Adipocyte (in vitro differentiated cells): Measurements from ENCODE around the gene ERBB4.

Experiments
- DNase-seq: peaks from one replicate; pipeline ENCODE4 v3.0.0-alpha.2; 2015; ENCODE audit warnings: low read depth
- H3K27me3 ChIP-seq: replicated peaks from 2 replicates; pipeline ENCODE4 v1.7.0; 2013; ENCODE audit warnings: mild to moderate bottlenecking, low read length, moderate library complexity; ENCODE audit not compliant: control insufficient read depth, insufficient read depth
- H3K36me3 ChIP-seq: 2 replicates; pipeline ENCODE4 v1.7.0; 2013; ENCODE audit warnings: low read length, mild to moderate bottlenecking, moderate library complexity; ENCODE audit not compliant: control insufficient read depth, insufficient read depth, severe bottlenecking
- H3K4me1 ChIP-seq: 2 replicates; pipeline ENCODE4 v1.7.0; 2013; ENCODE audit warnings: mild to moderate bottlenecking, low read length, moderate library complexity; ENCODE audit not compliant: control insufficient read depth, insufficient read depth
- H3K4me3 ChIP-seq: 2 replicates; pipeline ENCODE4 v1.7.0; 2013; ENCODE audit warnings: mild to moderate bottlenecking, low read length, moderate library complexity
- H3K9ac ChIP-seq: 2 replicates; pipeline ENCODE4 v1.7.0; 2013; ENCODE audit warnings: mild to moderate bottlenecking, low read length, moderate library complexity
- H3K9me3 ChIP-seq: 2 replicates; pipeline ENCODE4 v1.7.0; 2013; ENCODE audit warnings: mild to moderate bottlenecking, low read length, moderate library complexity; ENCODE audit not compliant: control insufficient read depth

The ERBB4 gene

GRCh38 chr2:212327171-212327809 lies 211.3 kb downstream of the ERBB4 start:
- H3K36me3 ChIP-seq: no peaks in the 10 kb centered on the region
- H3K4me1 ChIP-seq: no peaks in the 10 kb centered on the region
- H3K9me3 ChIP-seq: no peaks in the 10 kb centered on the region
- no peak for DNase-seq
- H3K9ac ChIP-seq: no peak overlapping the region
- H3K27me3 ChIP-seq: no peaks in the 10 kb centered on the region
- no peak overlapping the region for H3K4me3 ChIP-seq

DNA sequence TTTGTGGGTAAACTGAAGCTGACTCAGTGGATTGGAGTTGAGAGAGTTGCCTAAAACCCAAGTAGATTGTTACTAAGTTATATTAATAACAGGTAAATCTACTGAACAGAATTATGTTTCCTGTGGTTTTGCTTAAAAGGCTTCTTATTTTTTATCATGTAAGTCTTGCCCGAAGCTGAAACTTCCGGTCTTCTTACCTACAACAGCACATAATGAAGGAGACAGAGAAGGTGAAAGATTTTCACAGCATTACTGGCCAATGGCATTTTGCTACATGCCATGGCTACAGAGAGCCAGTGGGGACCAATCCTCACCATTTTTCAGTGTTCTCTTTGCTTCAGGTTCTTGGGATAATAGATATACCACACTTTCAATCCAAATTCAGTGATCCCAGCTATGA lies 220.0 kb downstream of the ERBB4 start:
- no peak overlapping the region for H3K4me3 ChIP-seq
- H3K36me3 ChIP-seq: no peaks in the 10 kb centered on the region
- no peaks in the 10 kb centered on the region for H3K27me3 ChIP-seq
- H3K9ac ChIP-seq: no peak overlapping the region
- no peaks in the 10 kb centered on the region for H3K4me1 ChIP-seq
- no peak for DNase-seq
- H3K9me3 ChIP-seq: no peaks in the 10 kb centered on the region

GRCh38 chr2:212314680-212315079 lies 223.9 kb downstream of the ERBB4 start:
- H3K9me3 ChIP-seq: no peaks in the 10 kb centered on the region
- H3K36me3 ChIP-seq: no peaks in the 10 kb centered on the region
- H3K4me1 ChIP-seq: no peaks in the 10 kb centered on the region
- H3K27me3 ChIP-seq: no peaks in the 10 kb centered on the region
- no peak overlapping the region for H3K9ac ChIP-seq
- H3K4me3 ChIP-seq: no peak overlapping the region
- DNase-seq: no peak

DNA sequence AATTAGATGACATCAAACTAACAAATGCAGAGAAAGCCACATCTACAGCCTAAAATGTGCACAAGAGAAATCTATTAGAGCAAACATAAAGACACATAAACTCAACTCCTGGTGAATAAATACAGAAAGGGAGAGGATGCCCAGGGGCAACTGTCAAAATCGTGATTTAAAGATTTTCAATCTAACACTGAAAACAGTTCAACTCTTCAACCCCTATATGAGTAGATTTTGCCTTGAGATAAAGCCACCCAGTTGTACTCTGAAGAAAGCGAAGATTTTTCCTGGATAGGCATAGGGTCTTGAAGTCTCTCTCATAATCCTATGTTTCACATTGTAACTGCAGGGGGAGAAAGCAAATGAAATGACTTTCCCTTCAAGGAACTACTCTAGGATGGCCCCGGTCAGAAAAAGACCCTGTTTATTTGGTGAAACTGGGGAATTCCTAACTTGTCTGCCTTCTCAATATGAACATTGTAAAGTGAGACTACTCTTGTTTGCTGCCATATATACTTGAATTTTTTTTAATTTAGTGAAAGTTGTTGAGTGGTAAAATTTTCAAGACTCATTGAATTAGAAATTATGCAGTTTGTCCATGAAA lies 226.7 kb downstream of the ERBB4 start:
- Histone ChIP-seq H3K9me3 (no peaks in the 10 kb centered on the region), H3K4me1 (peaks cover 3% of the 10 kb centered on the region), H3K27me3 (no peaks in the 10 kb centered on the region), H3K9ac (no peak overlapping the region), H3K36me3 (no peaks in the 10 kb centered on the region), H3K4me3 (no peak overlapping the region)
- no peak for DNase-seq

GRCh38 chr2:212299943-212300342 lies 238.7 kb downstream of the ERBB4 start:
- DNase-seq: no peak
- Histone ChIP-seq H3K36me3 (no peaks in the 10 kb centered on the region), H3K27me3 (no peaks in the 10 kb centered on the region), H3K4me1 (no peaks in the 10 kb centered on the region), H3K9me3 (no peaks in the 10 kb centered on the region), H3K9ac (no peak overlapping the region), H3K4me3 (no peak overlapping the region)

- Histone ChIP-seq H3K9me3 (no peaks in the 10 kb centered on the region), H3K36me3 (no peaks in the 10 kb centered on the region), H3K9ac (no peak overlapping the region), H3K27me3 (no peaks in the 10 kb centered on the region), H3K4me3 (no peak overlapping the region), H3K4me1 (no peaks in the 10 kb centered on the region)
- DNase-seq: no peak
These were observed 239.3 kb downstream of the ERBB4 start for GRCh38 chr2:212299333-212299732.

- Histone ChIP-seq H3K9me3 (no peaks in the 10 kb centered on the region), H3K4me1 (no peaks in the 10 kb centered on the region), H3K36me3 (no peaks in the 10 kb centered on the region), H3K9ac (no peak overlapping the region), H3K4me3 (no peak overlapping the region), H3K27me3 (no peaks in the 10 kb centered on the region)
- no peak for DNase-seq
These were observed 243.0 kb downstream of the ERBB4 start for GRCh38 chr2:212295571-212295970.

- no peak for DNase-seq
- Histone ChIP-seq H3K4me3 (no peak overlapping the region), H3K36me3 (no peaks in the 10 kb centered on the region), H3K27me3 (no peaks in the 10 kb centered on the region), H3K9ac (no peak overlapping the region), H3K9me3 (no peaks in the 10 kb centered on the region), H3K4me1 (no peaks in the 10 kb centered on the region)
These were observed 243.8 kb downstream of the ERBB4 start for GRCh38 chr2:212294816-212295215.

DNA sequence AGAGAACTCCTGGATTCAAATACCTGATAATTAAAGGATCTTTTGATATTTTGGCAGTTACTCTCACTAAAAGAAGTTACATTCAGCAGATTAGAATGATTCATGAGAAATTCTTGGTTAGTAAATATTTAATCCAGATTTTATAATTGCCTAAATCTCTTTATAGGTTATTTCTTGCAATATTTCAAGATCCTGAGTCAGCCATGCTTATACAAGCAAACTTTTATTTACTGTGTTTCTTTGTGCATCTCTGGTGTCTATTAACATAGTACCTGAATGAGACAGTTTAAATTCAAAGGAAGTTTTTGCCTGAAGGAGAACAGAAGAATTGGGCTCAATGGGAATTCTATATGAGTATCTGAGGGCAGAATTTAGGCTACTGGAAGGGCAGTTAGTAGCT lies 249.3 kb downstream of the ERBB4 start:
- no peaks in the 10 kb centered on the region for H3K36me3 ChIP-seq
- no peaks in the 10 kb centered on the region for H3K27me3 ChIP-seq
- H3K9ac ChIP-seq: no peak overlapping the region
- DNase-seq: no peak
- H3K4me1 ChIP-seq: no peaks in the 10 kb centered on the region
- no peaks in the 10 kb centered on the region for H3K9me3 ChIP-seq
- no peak overlapping the region for H3K4me3 ChIP-seq

DNA sequence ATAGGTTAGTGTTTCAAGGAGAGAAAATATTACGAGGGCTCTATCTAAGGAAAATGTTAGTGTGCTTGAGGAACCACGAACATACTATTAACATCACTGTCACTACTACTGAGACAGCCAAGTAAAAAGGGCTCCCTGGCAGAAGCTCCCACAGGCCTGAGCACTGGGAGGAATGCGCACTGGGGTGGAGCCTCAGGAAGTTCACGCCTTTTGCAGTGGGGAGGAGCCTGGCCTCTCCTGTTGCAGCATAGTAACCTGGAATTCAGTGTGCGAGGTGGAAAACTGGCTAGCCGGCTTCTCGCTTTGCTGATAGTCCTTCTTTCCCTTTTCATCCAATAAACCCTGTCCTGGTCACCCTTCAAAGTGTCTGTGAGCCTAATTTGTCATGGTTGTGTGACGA lies 250.3 kb downstream of the ERBB4 start:
- H3K4me1 ChIP-seq: no peaks in the 10 kb centered on the region
- DNase-seq: no peak
- no peaks in the 10 kb centered on the region for H3K36me3 ChIP-seq
- no peak overlapping the region for H3K9ac ChIP-seq
- H3K27me3 ChIP-seq: no peaks in the 10 kb centered on the region
- no peak overlapping the region for H3K4me3 ChIP-seq
- H3K9me3 ChIP-seq: no peaks in the 10 kb centered on the region

DNA sequence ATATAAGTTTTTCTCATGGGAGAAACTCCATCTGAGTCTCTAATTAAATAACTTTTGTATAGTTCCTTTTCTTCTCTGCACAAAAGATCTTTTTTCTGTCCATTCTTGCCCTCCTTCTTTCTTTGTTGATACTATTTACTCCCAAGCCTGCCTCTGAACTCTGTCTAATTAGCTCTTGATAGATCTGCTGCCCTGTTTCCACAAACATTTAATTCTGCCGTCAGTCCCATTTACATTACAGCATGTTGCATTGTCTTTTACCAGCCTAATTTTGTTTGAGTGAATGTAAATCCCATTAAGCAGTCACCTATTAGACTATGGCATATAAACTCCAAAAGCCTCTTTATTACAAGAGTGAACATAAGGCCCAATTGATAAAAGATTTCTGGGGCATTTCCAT lies 254.4 kb downstream of the ERBB4 start:
- Histone ChIP-seq H3K4me1 (no peaks in the 10 kb centered on the region), H3K36me3 (no peaks in the 10 kb centered on the region), H3K9ac (no peak overlapping the region), H3K27me3 (no peaks in the 10 kb centered on the region), H3K9me3 (no peaks in the 10 kb centered on the region), H3K4me3 (no peak overlapping the region)
- DNase-seq: no peak
